ENCODE results near the gene UBR7. TPM values are rescaled to one million over a fixed set of nuclear protein-coding genes. Genes with fewer than 3 reads are reported as not detected.
"Not testable (repeated sequence)": the region's sequence is repeated elsewhere in the genome, so short reads cannot be mapped to it uniquely, and the experiment has no call there.

Gene UBR7
- total and polyA plus RNA-seq, 7 donors = 11.5 to 32.6 (median 17.0) TPM

DNA sequence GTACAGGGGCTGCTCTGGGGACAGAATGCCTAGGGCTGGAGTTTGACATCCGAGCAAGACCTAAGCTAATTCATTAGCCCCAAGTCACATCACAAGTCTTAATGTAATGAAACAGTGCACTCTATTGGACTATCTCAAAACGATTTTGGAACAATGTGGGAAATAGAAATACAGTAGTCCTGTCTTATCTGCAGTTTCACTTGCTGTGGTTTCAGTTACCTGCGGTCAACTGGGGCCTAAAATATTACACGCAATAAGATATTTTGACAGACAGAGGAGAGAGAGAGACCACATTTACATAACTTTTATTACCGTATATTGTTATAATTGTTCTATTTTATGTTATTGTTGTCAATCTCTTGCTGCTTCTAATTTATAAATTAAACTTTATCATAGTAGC lies 43.5 kb upstream of the UBR7 start:
- TF ChIP-seq, protein P1, sequence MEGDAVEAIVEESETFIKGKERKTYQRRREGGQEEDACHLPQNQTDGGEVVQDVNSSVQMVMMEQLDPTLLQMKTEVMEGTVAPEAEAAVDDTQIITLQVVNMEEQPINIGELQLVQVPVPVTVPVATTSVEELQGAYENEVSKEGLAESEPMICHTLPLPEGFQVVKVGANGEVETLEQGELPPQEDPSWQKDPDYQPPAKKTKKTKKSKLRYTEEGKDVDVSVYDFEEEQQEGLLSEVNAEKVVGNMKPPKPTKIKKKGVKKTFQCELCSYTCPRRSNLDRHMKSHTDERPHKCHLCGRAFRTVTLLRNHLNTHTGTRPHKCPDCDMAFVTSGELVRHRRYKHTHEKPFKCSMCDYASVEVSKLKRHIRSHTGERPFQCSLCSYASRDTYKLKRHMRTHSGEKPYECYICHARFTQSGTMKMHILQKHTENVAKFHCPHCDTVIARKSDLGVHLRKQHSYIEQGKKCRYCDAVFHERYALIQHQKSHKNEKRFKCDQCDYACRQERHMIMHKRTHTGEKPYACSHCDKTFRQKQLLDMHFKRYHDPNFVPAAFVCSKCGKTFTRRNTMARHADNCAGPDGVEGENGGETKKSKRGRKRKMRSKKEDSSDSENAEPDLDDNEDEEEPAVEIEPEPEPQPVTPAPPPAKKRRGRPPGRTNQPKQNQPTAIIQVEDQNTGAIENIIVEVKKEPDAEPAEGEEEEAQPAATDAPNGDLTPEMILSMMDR (IDR thresholded peaks at IDR 0.05) = no peak
- intact Hi-C loops (cut with DNase I) = no loop called here
- 68 to 79% (median 76%) methylated on average over 5 of the region's 5 CpGs for WGBS, 3 donors
- H3K9me3 ChIP-seq = no peaks in the 10 kb centered on the region
- no peak overlapping the region for H3K27ac ChIP-seq
- H3K4me3 ChIP-seq = no peak overlapping the region
- H3K36me3 ChIP-seq (ENCODE audit: insufficient read depth in 1 of 2, low read depth in 1 of 2) = no peaks in the 10 kb centered on the region
- no peaks in the 10 kb centered on the region for H3K27me3 ChIP-seq (ENCODE audit: insufficient read depth in 3 of 3, low read length in 2 of 3)
- DNase-seq (no peak), ATAC-seq (no peak)
- no peaks in the 10 kb centered on the region for H3K4me1 ChIP-seq

DNA sequence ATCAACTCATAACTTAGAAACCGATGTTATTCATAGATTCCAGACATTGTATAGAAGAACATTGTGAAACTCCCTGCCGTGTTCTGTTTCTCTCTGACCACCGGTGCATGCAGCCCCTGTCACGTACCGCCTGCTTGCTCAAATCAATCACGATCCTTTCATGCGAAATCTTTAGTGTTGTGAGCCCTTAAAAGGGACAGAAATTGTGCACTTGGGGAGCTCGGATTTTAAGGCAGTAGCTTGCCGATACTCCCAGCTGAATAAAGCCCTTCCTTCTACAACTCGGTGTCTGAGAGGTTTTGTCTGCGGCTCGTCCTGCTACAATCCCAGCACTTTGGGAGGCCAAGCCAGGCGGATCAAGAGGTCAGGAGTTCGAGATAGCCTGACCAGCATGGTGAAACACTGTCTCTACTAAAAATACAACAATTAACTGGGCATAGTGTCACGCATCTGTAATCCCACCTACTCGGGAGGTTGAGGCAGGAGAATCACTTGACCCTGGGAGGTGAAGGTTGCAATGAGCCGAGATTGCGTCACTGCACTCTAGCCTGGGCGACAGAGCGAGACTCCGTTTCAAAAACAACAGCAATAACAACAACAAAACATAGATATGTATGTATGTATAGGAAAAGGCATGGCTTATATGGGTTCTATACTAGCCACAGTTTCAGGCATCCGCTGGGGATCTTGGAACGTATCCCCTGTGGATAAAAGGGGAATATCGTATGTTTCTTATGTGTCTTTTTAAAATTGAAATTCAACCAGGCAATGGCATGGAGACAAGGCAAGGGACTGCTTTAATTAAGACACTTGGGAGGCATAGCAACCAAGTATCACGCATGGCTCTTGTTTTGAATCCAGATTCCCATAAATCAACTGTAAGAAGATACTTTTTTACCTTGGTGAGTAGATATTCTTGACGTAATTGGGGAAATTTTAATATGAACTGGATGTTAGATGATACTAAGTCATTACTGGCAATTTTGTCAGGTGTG lies 41.5 kb upstream of the UBR7 start:
- H3K27ac ChIP-seq; DNase-seq; H3K36me3 ChIP-seq (ENCODE audit: insufficient read depth in 1 of 2, low read depth in 1 of 2); H3K9me3 ChIP-seq; H3K4me1 ChIP-seq; H3K4me3 ChIP-seq; ATAC-seq; H3K27me3 ChIP-seq (ENCODE audit: insufficient read depth in 3 of 3, low read length in 2 of 3); intact Hi-C loops (cut with DNase I): not testable (repeated sequence)
- 83 to 87% (median 83%) methylated on average over 26 of the region's 26 CpGs for WGBS, 3 donors

DNA sequence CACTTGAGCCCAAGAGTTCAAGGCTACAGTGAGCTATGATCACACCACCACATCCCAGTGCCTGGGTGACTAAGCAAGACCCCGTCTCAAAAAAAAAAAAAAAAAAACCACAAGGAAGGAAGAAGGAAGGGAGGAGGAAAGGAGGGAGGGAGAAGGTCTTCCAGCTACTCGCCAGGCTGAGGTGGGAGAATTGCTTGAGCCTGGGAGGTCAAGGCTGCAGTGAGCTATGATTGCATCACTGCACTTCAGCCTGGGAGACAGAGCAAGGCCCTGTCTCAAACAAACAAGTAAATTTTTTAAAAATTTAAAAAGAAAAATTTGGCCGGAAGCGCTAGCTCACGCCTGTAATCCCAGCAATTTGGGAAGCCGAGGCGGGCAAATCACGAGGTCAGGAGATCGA lies 38.4 kb upstream of the UBR7 start:
- DNase-seq; H3K36me3 ChIP-seq (ENCODE audit: insufficient read depth in 1 of 2, low read depth in 1 of 2); H3K9me3 ChIP-seq; H3K4me1 ChIP-seq; ATAC-seq; H3K27ac ChIP-seq; intact Hi-C loops (cut with DNase I); H3K4me3 ChIP-seq: not testable (repeated sequence)
- WGBS, 3 donors = 85 to 89% (median 86%) methylated on average over 9 of the region's 9 CpGs
- H3K27me3 ChIP-seq (ENCODE audit: insufficient read depth in 3 of 3, low read length in 2 of 3) = peaks cover 0 to 10% (median 0%) of the 10 kb centered on the region in 3 donors

DNA sequence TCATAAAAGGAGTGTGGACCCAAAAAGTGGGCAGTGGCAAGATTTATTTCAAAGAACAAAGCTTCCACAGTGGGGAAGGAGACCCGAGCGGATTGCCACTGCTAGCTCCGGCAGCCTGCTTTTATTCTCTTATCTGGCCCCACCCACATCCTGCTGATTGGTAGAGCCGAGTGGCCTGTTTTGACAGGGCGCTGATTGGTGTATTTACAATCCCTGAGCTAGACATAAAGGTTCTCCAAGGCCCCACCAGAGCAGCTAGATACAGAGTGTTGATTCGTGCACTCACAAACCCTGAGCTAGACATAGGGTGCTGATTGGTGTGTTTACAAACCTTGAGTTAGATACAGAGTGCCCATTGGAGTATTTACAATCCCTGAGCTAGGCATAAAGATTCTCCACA lies 37.4 kb upstream of the UBR7 start:
- H3K27ac ChIP-seq; intact Hi-C loops (cut with DNase I); DNase-seq; ATAC-seq; H3K4me3 ChIP-seq; H3K36me3 ChIP-seq (ENCODE audit: insufficient read depth in 1 of 2, low read depth in 1 of 2); H3K4me1 ChIP-seq; H3K9me3 ChIP-seq: not testable (repeated sequence)
- 61 to 74% (median 63%) methylated on average over 6 of the region's 6 CpGs for WGBS, 3 donors
- peaks cover 0 to 11% (median 0%) of the 10 kb centered on the region in 3 donors for H3K27me3 ChIP-seq (ENCODE audit: insufficient read depth in 3 of 3, low read length in 2 of 3)

DNA sequence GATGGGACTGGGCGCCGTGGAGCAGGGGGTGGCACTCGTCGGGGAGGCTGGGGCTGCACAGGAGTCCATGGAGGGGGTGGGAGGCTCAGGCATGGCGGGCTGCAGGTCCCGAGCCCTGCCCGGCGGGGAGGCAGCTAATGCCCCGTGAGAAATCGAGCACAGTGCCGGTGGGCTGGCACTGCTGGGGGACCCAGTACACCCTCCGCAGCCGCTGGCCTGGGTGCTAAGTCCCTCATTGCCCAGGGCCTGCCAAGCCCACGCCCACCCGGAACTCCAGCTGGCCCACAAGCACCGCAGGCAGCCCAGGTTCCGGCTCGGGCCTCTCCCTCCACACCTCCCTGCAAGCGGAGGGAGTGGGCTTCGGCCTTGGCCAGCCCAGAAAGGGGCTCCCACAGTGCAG lies 36.9 kb upstream of the UBR7 start:
- H3K36me3 ChIP-seq (ENCODE audit: insufficient read depth in 1 of 2, low read depth in 1 of 2); H3K4me3 ChIP-seq; ATAC-seq; H3K4me1 ChIP-seq; DNase-seq; H3K27ac ChIP-seq; intact Hi-C loops (cut with DNase I); H3K9me3 ChIP-seq: not testable (repeated sequence)
- H3K27me3 ChIP-seq (ENCODE audit: insufficient read depth in 3 of 3, low read length in 2 of 3) = peaks cover 0 to 11% (median 0%) of the 10 kb centered on the region in 3 donors
- WGBS, 3 donors = 88 to 95% (median 91%) methylated on average over 13 to 20 of the region's 20 CpGs

DNA sequence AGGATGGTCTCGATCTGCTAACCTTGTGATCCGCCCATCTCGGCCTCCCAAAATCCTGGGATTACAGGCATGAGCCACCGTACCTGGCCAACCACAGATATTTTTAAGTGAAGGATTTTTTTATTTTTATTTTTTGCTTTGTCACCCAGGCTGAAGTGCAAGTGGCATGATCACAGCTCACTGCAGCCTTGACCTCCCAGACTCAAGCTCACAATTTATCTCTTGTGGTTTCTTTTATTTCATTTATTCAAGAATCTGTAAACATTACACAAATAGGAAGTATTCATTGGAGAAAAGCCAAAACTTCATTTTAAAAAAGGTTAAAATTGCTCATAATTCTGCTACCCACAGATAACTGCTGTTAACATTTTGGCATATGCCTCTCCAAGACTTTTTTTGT lies 35.7 kb upstream of the UBR7 start:
- DNase-seq (no peak), ATAC-seq (no peak)
- intact Hi-C loops (cut with DNase I) = no loop called here
- Histone ChIP-seq H3K4me1 (no peaks in the 10 kb centered on the region), H3K36me3 (ENCODE audit: insufficient read depth in 1 of 2, low read depth in 1 of 2) (no peaks in the 10 kb centered on the region), H3K27me3 (ENCODE audit: insufficient read depth in 3 of 3, low read length in 2 of 3) (peaks cover 0 to 11% (median 0%) of the 10 kb centered on the region in 3 donors), H3K4me3 (no peak overlapping the region), H3K9me3 (no peaks in the 10 kb centered on the region), H3K27ac (no peak overlapping the region)
- WGBS, 3 donors = 85 to 89% (median 88%) methylated on average over 4 of the region's 4 CpGs
- TF ChIP-seq, protein P1 (IDR thresholded peaks at IDR 0.05) = no peak

Data from psoas muscle (tissue), 8 donors.